Activated gamma-delta T cell treated with anti-CD3 and anti-CD28 coated beads, Interleukin-2, amount 50 U/mL, for 16 hours (primary cell): ENCODE results near the gene C10orf105.
A peak's percentile ranks its signal among the peaks of the same experiment; 100 is the strongest.

Source experiments
- DNase-seq: peaks from one replicate; pipeline ENCODE4 v3.0.0-alpha.2; 2020; ENCODE audit warnings: low read depth

The C10orf105 gene

DNA sequence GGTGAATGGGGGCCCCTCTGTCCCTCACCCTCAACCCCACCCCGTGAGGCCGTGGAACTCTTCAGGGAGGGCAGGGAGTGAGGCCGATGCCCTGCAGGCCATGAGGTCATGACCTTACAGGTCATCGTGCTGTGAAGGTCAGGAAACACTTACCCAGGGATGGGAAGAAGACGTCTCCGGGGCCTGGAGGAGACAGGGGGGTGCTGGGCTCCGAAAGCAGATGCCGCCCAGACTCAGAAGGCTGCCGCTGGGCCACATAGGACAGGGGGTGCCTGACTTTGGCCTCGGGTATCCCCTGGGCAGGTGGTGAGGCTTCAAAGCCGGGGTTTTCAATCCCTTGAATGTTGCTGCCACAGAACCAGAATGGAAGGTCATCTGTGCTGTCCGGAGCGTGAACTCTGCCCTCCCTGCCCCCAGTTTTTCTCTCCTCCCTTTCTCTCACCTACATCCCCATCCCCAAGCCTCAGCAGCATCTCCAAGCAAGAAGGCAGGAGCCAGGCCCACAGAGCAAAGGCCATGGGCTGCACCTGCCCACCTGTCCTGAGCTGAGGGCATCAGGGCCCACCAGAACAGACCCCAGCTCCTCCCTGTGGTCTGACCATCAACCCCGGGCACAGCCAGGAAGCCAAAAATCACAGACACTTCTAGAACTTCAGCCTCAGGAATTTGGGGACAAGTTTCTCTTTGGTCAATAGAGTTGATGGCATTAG lies 32.1 kb upstream of the C10orf105 start:
- DNase-seq, result no peak

DNA sequence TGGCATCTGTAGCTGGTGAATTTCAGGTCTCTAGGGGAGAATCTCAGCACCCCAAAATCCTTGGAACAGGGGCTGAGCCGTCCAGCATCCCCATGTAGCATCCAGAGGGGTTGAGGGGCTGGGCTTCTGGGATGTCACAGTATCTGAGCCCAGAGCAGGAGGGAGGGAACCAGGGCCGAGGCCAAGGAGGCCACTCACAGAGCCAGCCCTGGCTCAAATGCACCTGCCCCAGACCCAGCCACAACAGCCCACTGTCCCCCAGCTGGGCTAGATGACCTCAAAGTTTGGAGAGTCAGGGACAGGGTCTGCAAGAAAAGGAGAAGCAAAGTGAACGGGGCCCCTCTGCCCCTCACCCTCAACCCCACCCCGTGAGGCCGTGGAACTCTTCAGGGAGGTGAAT lies 31.4 kb upstream of the C10orf105 start:
- DNase-seq, result no peak

DNA sequence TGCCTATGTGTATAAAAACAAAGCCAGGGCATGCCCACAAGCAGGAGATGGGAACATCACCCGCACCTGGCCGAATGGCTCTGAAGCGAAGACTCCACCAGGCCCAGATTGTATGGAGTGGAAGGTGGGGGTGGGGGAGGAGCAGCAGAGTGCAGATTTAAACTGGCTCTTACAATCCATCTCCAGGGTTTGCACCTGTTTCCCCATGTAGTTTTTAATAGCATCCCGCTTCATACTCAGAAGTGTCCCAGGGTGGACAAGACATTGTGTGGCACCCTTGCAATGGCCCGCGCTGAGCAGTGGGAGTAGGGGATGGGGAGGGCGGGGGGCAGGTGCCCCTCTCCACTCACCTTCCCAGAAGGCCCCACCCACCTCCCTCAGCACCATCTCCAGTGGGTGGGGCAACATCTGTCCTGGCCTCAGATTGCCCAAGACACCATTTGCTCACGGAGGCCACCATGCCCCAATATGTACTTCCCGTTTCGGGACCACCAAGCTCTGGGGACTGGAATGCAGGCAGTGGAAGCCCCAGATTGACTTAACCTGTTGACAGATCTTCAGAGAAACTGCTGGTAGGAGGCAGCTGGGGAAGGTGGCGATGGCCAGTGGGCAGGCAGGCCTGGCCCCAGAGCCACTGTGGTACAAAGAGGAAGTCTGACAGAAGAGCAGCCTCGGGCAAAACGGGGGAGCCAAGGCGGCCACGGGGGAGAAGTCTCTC lies 30.7 kb upstream of the C10orf105 start:
- no peak for DNase-seq

DNA sequence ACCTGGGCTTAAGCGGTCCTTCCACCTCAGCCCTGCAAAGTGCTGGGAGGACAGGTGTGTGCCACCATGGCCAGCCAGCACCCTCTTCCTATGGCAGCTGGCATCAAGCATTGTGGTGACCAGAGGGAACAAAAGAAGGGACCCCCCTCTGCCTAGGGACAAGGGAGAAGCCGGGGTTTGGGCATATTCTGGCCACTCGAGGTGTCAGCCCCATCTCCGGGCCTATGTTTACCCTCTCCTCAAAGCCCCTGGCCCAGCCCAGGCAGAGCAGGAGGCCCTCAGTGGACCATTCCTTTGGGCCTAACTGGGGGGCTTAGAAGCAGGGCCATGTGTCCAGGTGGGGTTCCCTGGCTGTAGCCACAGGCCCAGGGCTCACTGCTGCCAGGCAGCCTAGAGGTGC lies 29.8 kb upstream of the C10orf105 start:
- DNase-seq, result no peak

DNA sequence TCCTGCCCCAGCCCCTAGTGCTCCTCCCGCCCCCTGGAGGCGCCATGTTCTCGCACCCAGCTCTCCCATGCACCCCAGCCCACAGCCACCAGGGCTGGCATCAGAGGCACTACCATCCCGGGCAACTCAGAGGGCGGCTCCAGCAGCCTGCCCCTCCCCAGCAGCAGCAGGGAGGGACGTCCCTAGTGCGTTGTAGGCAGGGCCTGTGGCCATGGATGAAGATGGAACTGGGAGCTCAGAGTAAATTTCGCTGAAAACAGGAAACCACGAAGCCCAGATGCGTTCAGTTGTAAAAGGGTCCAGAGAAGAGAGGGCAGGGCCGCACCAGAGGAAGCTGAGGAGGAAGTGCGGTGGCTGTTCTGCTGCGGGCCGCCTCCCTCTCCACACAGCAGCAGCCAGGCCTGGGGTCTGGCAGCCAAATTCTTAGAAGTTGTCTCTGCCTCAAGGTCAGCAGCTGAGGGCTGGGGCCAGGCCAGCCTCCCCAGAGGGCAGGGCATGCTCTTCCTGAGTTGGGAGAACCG lies 29.2 kb upstream of the C10orf105 start:
- DNase-seq, result peak; percentile 52

DNA sequence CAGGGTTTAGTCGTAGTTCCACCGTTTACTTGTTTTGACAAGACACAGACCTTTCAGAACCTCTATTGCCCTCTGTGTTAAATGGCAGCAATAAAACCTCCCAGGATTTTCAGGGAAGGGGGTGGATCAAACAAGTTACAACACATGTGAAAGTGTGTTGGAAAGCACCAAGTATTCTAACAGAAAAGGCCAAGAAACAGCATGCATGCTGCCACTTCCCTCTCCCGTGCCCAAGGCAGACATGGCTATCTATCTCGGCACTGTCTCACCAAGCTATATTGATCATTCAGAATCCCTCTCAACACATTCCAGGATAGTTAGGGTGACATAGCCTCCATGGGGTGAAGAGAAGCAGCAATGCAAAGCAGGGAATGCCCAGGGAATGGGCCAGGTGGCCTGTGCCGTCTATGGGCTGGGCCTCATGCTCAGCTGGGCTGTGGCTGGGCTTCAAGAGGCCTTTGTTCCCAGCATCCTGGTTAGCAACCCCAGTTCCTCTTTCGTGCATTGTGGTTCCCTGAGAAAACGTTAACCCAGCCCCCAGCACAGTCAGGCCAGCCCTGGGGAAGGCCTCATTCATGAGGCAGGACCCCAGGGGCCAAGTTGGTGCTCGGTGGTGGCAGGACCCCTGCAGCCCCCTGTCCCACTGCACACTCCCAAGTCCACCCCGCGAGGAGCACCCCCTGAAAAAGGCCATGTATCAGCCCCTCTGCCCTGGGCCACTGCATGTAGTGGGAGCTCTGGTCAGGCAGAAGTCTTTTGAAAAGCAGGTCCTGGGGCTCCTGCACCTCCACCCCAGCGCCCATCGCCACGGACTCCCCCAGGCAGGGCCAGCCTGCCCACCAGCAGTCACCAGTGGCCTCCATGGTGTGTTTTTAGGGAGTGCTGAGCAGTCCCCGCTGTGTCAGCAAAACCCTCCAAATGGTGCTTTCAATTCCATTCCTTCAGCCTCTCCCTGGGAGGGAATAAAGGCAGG lies 28.3 kb upstream of the C10orf105 start:
- DNase-seq, result no peak

DNA sequence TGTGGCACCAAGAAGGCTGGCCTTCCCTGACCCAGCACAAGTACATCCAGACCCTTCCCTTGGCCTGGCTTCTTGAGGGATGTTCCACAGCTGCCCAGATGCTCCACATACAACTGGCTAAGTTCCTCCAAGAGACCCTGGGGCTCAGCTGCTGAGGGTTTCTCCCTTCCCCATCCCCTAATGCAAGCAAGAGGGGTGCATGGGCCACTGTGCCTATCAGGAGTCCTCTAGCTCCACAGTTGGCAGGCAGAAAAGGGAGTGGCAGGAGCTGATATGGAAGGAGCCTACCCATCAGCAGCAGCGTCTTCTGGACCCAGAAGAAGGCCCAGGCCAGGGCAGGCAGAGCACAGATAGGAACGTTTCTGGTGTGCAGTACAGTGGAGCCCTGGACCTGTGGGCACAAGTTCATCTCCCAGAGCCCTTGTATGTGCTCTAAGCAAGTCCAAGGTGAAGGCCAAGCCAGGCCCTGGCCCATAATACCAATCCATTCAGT lies 27.5 kb upstream of the C10orf105 start:
- no peak for DNase-seq

DNA sequence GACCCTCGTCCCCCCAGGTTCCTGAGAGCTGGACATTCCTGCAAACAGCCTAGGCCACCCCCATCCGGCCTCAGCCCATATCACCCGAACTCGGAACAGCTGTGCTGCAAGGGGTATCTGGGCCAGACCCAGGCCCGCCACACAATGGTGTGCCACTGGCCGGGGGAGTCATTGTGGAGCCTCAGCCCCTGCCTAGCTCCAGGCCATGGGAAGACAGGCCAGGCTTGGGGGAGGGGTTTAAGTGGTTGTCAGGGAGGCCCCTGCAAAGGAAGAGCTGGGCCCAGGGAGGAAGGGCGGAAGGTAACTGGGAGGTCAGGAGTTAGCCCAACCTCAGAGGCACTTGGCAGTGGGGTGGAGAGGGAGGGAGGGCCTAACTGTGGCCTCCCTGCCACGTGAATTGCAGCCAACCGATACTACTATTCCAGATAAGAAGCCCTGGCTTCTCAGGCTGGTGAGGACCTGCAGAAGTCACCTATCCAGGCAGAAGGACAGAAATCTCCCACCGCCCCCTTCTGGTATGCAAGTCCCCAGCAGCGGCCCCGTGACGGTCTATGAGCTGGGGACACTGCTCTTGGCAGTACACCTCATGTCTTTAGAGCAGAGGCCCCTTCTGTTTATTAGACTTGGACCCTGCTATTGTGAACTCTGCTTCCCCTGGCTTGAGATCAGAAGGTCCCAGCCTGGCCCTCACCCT lies 26.9 kb upstream of the C10orf105 start:
- DNase-seq, result no peak

DNA sequence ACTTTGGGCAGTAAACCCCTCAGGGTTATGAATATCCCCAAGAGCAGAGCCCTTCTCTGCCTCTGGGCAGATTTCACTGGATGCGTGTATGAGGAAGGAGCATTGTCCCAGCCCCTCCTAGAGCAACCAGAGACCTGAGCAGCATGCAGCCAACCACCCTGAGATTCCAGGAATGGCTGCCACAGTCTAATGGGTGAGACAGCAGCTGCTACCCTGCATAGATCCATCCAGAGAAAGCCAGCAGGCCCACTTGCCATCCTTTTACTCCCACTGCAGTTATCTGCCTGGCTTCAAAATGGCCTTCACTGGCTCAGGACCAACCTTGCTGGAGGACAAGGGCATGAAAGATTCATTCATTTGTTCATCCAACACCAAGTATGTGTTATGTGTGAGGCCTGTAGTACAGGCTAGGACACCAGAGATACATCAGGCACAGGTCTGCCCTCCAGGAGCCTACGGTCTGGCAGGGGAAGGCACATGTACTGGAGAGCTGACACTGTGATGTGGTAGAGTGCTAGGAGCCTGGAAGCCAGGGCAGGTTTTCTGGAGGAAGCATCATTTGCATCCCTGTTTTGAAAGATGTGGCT lies 26.2 kb upstream of the C10orf105 start:
- no peak for DNase-seq

DNA sequence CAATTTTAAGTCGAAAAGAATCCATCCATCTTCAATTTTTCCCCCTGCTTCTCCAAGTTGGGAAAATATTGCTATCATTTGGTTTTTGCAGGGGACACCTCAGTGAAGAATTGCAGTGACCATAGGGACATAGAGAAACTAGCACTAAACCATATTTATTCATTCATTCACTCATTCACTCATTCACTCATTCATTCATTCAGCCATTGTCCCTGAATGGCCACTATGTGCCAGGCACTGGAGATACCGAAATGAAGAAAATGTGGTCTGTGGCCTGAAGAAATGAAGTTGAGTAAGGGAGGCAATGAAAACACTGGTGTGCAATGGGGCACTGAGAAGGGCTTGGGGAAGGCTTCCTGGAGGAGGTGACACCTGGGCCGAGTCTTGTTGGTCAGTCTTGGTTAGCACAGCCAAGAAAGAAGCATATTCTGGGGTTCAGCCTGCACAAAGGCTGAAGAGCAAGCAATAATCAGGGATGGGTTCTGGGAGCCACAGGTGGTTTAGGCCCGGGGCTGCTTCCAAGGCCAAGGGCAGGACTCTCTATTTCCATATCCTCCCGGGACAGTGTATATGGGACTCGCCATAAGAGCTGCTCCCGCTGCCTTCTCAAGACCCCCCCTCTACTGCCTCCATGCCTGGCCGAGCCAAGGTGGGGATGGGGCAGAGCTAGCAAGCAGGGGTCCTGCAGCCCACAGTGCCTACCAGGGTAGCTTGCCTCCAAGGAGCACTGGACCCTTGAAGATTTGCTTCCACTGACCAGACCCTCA lies 25.5 kb upstream of the C10orf105 start:
- DNase-seq, result no peak

DNA sequence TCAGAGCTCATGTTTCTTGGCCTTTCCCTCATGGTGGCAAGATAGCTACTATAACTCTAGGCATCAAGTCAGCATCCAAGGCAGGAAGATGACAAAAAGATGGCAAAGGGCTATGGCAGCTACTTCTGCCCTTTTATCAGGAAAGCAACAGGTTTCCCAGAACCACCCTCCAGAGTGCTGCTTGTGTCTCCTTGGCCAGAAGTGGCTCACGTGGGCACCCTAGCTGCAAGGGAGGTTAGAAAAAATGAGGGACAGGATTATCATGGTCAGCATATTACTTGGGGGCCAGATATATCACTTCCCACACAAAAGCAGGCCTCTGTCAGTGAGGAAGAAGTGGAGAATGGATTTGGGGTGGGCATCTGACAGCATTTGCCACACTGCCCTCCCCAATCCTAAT lies 24.3 kb upstream of the C10orf105 start:
- no peak for DNase-seq

DNA sequence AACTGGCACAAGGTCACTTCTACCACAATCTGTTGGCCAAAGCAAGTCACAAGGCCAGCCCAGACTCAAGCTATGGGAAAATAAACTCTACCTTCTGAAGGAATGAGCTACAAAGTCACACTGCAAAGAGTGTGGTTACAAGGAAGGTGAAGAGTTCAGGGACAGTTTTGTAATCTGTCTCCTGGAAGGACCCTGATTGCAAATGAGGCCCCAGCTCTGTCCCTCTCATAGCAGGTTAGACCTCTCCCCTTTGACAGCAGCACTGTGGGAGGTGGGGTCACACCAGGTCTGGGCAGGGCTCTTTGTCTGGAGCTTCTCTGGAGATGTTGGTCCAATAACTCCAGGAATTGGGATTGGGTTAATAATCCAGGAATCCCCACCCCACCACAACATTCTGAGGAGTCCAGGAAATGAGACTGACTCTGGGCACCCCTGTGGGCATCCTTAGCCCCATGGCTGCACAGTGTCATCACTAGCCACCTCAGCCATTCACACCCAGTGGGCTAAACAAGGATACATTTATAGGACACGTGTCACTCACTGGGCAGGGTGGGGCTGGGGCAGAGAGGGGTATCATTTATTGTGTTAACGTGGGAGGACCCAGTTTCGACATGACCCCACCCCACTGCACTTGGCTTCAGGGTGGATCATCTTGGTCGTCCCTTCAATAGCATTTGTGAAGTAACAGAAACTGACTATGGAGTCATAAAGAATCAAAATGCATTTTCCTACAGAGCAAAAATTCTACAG lies 23.7 kb upstream of the C10orf105 start:
- DNase-seq, result no peak

DNA sequence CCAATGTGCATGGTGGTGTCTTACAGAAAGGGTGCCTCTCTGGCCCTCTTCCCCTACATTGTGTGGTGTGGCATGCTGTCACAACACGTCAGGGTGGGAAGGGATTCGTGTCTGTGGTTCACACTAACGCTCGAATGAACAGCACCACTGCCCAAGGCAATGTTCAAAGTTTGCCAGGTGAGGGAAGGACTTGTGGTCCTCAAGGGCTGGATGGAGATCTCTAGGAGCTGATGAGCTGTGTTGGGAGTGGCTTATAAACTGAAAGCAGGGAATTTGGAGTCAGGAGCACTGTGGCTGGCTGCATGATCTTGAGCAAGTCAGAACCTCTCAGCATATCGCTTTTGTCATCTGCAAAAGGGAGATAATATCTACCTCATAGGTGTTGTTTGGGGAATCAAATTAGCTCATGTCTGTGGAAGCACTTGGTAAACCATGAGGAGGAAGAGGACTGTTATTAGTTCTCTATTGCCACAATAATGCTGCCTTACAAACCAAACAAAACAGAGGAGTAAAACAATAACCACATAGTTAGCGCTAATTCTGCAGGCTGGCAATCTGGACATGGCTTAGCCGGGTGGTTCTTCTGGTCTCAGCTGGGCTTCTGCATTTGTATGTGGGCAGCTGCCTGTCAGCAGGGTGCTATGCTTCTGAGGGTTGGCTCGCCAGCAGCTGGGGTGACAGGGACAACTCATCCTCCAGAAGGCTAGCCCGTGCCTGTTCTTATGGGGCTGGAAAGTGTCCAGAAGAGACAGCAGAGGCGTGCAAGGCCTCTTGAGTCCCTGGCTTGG lies 22.9 kb upstream of the C10orf105 start:
- no peak for DNase-seq

DNA sequence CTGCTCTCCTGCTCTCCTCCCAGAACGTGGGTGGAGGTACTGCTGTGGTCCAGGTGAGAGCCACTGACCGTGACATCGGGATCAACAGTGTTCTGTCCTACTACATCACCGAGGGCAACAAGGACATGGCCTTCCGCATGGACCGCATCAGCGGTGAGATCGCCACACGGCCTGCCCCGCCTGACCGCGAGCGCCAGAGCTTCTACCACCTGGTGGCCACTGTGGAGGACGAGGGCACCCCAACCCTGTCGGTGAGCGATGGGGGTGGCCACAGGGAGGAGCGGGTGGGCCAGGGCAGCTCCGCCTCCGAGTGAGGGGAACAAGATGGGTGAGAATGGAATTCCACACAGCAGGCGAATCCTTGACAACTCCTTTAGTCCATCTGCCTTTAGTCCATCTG lies 22.1 kb upstream of the C10orf105 start:
- no peak for DNase-seq

DNA sequence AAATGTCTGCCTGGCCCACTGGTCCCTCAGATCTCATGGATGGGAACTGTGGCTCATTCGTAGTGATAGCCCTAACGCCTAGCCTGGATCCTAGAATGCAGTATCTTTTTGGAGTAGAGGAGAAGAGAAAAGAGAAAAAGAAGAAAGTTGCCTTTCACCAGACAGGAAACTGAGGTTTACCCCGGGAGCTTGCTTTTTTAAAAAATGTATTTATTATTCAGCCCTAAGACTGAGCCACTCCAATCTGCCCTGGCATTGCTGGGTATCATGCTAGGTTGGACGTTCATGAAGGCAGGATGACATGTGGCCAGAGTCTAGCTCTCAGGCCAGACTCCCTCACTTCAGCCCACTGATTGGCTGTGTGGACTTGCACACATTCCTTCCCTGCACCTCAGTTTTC lies 21.5 kb upstream of the C10orf105 start:
- DNase-seq, result no peak

DNA sequence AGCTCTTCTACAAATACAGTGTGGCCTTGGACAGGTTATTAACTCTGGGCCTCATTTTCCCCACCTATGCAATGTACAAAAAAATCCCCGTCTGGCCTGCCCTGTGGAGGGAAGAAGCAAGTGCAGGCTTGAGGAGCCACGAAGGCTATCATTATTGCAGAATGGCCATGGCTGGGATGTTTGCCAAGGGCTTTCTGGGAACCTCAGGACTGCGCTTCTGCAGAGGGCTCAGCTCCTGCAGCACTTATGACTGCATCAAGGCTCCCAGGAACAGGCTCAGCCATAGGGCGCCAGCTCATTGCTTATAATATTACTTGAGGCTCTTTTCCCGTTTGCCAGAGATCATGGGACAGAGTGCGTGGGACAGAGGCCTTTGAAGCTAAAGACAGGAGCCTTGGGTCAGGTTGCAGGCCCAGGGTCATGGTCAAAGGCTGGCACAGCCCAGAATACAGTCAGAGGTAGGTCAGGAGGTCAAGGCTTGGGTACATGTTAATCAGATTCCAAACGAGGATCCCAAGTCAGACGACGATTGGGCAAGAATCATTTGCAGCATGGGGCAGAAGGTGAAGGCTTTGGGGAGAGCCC lies 20.6 kb upstream of the C10orf105 start:
- DNase-seq, result no peak

DNA sequence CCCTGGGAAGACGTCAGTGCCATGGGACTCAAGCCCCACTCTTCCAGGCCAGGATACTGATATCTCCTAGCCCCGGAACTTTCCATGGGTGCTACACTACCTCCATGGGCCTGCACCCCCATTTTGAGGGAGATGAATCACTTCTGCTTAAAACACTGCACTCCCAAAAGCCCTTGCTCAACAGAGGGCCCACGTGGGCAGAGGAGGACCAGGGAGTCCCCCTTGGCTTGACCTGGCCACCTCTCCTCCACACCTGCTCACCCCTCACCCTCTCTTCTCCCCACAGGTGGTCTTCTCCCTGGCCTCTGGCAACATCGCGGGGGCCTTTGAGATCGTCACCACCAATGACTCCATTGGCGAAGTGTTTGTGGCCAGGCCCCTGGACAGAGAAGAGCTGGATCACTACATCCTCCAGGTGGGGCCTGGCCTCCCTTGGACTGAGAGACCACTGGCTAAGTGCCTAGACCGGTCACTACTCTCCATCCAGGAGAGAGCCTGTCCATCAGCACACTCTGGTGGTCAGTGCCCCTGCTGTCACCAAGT lies 19.9 kb upstream of the C10orf105 start:
- DNase-seq, result no peak

DNA sequence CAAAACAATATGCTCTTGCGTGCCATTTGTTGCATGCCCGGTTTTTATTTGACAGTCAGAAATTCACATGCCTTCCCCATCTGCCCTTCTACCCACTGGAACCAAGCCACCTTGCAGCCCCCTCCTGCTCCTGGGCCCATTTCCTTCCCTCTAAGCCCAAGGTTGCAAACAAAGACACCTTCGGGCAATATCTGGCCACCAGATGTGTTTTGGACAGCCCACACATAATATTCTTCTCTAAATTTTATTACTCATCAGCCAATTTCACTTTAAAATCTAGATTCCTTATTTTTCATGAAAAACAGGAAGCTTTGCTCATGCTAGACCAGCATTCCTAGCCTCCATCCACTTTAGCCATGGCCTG lies 18.2 kb upstream of the C10orf105 start:
- DNase-seq, result no peak
